Vagina (tissue), 2 donors: Measurements from ENCODE around the gene SPPL2C. TPM values are rescaled to one million over a fixed set of nuclear protein-coding genes. Genes with fewer than 3 reads are reported as not detected.

Experiments used
- DNase-seq, 2 donors: peaks; one replicate each; pipeline ENCODE4 v3.0.0-alpha.2; 2017; ENCODE audit errors: extremely low spot score in 2 of 2
- H3K27ac ChIP-seq: fragments of 200-600 bp; sonication (generic); one replicate; pipeline ENCODE4 v1.5.1; 2019
- H3K27me3 ChIP-seq: fragments of 200-600 bp; sonication (generic); one replicate; pipeline ENCODE4 v1.5.1; 2019
- H3K36me3 ChIP-seq, 2 donors: fragments of 200-600 bp; sonication (generic); one replicate each; pipeline ENCODE4 v1.5.1; 2017 to 2019
- H3K4me1 ChIP-seq: fragments of 200-600 bp; sonication (generic); one replicate; pipeline ENCODE4 v1.5.1; 2019
- H3K4me3 ChIP-seq, 2 donors: fragments of 200-600 bp; sonication (generic); 1 replicate in 1 of 2; 2 replicates in 1 of 2; pipeline ENCODE4 v1.5.1; 2016 to 2019
- H3K9me3 ChIP-seq: fragments of 200-600 bp; sonication (generic); one replicate; pipeline ENCODE4 v1.5.1; 2019
- POLR2A ChIP-seq, 2 donors: fragments of 450-650 bp; IDR thresholded peaks; one replicate each; pipeline ENCODE4 v1.6.1; 2017; ENCODE audit warnings: antibody characterized with exemption in 2 of 2, mild to moderate bottlenecking in 2 of 2, moderate library complexity in 2 of 2
- POLR2AphosphoS5 ChIP-seq, 2 donors: sonication (generic); formaldehyde crosslinking; IDR thresholded peaks; one replicate each; pipeline ENCODE4 v1.9.0; 2017; ENCODE audit warnings: antibody characterized with exemption in 2 of 2, mild to moderate bottlenecking in 2 of 2, low read depth in 1 of 2; ENCODE audit not compliant: insufficient read depth in 1 of 2
- intact Hi-C: fragments of 100-400 bp; cut with DNase I; formaldehyde crosslinking; loops from one replicate; pipeline ENCODE4 v1.15.1; 2023
- total RNA-seq: library from RNA; depleted of rRNA; stranded (reverse); fragments of >200 nt; gene quantifications from one replicate; pipeline ENCODE4 v1.2.3, GENCODE V29; 2016
- TF ChIP-seq, protein P1 (sequence below), 3 experiments: fragments of 450-650 bp in 2 of 3; fragments of 200-600 bp in 1 of 3; sonication (generic) in 1 of 3; IDR thresholded peaks; one replicate each; pipeline ENCODE4 v1.5.1; 2017 to 2019; ENCODE audit warnings: antibody characterized with exemption in 3 of 3, mild to moderate bottlenecking in 2 of 3, moderate library complexity in 2 of 3

SPPL2C gene
- total RNA-seq, 1 donor from 2014 or later, result not detected

DNA sequence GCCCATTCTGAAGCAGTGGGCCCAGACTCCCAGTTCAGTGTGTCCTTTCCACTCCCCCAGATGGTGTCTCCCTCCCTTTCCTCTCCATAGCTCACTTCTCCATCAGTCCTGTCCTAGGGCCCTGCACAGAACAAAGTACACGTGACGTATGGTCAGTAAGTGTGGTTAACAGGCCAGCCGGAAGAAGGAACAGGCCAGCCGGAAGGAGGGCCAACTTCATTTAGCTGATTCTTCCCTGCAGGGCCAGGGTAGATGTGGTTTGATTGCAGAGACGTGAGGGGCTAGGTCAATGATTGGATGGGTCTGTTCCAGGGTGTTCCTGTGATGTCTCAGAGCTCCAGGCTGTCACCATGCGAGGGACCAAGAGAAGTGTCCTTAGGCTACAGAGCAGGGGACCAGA, 28.9 kb upstream of the SPPL2C start:
- DNase-seq, result no peak
- Histone ChIP-seq H3K36me3 (no peaks in the 10 kb centered on the region), H3K9me3 (no peaks in the 10 kb centered on the region), H3K27me3 (no peaks in the 10 kb centered on the region), H3K27ac (no peak overlapping the region), H3K4me3 (no peak overlapping the region), H3K4me1 (no peaks in the 10 kb centered on the region)
- TF ChIP-seq, protein P1, sequence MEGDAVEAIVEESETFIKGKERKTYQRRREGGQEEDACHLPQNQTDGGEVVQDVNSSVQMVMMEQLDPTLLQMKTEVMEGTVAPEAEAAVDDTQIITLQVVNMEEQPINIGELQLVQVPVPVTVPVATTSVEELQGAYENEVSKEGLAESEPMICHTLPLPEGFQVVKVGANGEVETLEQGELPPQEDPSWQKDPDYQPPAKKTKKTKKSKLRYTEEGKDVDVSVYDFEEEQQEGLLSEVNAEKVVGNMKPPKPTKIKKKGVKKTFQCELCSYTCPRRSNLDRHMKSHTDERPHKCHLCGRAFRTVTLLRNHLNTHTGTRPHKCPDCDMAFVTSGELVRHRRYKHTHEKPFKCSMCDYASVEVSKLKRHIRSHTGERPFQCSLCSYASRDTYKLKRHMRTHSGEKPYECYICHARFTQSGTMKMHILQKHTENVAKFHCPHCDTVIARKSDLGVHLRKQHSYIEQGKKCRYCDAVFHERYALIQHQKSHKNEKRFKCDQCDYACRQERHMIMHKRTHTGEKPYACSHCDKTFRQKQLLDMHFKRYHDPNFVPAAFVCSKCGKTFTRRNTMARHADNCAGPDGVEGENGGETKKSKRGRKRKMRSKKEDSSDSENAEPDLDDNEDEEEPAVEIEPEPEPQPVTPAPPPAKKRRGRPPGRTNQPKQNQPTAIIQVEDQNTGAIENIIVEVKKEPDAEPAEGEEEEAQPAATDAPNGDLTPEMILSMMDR (IDR thresholded peaks at IDR 0.05), result no peak
- no peak for TF ChIP-seq POLR2A (IDR thresholded peaks at IDR 0.05)
- TF ChIP-seq POLR2AphosphoS5 (IDR thresholded peaks at IDR 0.05; ENCODE audit: insufficient read depth in 1 of 2, low read depth in 1 of 2), result no peak
- intact Hi-C loops, result no loop called here

DNA sequence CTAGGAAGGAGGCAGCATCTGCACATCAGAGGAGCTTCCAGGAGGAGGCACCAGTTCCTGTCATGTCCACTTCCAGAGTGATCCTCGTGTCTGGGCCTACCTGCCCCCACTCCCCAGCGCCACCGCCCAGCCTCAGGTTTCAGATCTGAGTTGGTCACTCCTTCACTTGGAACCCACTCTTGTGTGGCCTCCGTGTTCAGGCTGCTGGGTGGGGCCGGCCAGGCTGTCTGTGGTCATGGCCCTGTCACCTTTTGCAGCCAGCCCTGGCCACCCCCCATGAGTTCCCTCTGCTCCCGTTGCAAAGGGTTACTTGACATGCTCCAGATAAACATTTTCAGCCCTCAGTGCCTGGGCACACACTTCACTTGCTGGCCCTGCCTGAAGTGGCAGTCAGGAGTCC, 26.6 kb upstream of the SPPL2C start:
- intact Hi-C loops, result no loop called here
- Histone ChIP-seq H3K36me3 (no peaks in the 10 kb centered on the region), H3K9me3 (no peaks in the 10 kb centered on the region), H3K4me1 (no peaks in the 10 kb centered on the region), H3K4me3 (no peak overlapping the region), H3K27me3 (no peaks in the 10 kb centered on the region), H3K27ac (no peak overlapping the region)
- TF ChIP-seq, protein P1 (IDR thresholded peaks at IDR 0.05), result no peak
- TF ChIP-seq POLR2AphosphoS5 (IDR thresholded peaks at IDR 0.05; ENCODE audit: insufficient read depth in 1 of 2, low read depth in 1 of 2), result no peak
- TF ChIP-seq POLR2A (IDR thresholded peaks at IDR 0.05), result no peak
- DNase-seq, result no peak

DNA sequence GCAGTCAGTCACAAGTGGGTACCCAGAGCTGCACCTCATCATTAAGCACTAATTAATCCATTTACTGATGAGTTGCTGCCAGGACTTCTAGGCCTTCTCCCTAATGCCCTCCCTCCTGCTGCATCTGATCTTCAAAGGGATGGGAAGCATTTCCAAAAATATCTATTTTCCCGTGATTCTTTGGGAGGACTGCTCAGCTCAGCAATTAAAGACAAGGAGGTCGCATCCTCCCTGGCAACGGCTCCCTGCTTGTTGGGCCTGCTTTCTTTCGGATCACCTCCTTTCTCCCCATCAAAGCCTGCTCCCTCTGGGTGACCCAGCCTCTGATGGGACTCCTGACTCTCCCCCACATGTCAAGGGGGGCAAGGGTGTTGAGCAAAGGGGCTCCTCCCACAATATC, 26.0 kb upstream of the SPPL2C start:
- TF ChIP-seq POLR2AphosphoS5 (IDR thresholded peaks at IDR 0.05; ENCODE audit: insufficient read depth in 1 of 2, low read depth in 1 of 2) (no peak), POLR2A (IDR thresholded peaks at IDR 0.05) (no peak)
- TF ChIP-seq, protein P1 (IDR thresholded peaks at IDR 0.05), result no peak
- H3K27ac ChIP-seq, result no peak overlapping the region
- intact Hi-C loops, result no loop called here

DNA sequence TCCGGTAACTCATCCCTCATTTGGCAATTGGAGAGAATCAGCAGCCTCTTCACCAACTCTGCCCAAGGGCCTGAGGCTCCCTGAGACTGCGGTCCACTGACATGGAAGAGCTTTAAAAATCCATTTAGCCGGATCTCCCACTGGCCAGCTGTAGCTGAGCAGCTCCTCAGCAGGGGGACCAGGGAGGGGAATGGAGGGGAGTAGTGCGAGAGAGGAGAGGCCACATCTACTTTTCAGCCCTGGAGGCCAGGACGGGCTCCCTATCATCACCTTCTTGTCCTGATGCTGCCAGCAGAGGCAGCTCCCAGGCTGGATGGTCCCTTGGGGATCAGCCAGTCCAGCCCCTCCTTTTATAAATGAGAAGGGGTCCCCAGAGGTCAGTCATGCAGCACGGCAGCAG, 25.0 kb upstream of the SPPL2C start:
- no peak for DNase-seq
- Histone ChIP-seq H3K27ac (no peak overlapping the region), H3K4me1 (no peaks in the 10 kb centered on the region), H3K4me3 (no peak overlapping the region), H3K36me3 (no peaks in the 10 kb centered on the region), H3K9me3 (no peaks in the 10 kb centered on the region), H3K27me3 (no peaks in the 10 kb centered on the region)
- no peak for TF ChIP-seq POLR2A (IDR thresholded peaks at IDR 0.05)
- TF ChIP-seq, protein P1 (IDR thresholded peaks at IDR 0.05), result no peak
- no peak for TF ChIP-seq POLR2AphosphoS5 (IDR thresholded peaks at IDR 0.05; ENCODE audit: insufficient read depth in 1 of 2, low read depth in 1 of 2)
- intact Hi-C loops, result no loop called here

More for the DNA sequence above, 26.0 kb upstream of the SPPL2C start:
- no peaks in the 10 kb centered on the region for H3K36me3 ChIP-seq
- no peaks in the 10 kb centered on the region for H3K9me3 ChIP-seq
- H3K4me3 ChIP-seq, result no peak overlapping the region
- no peaks in the 10 kb centered on the region for H3K27me3 ChIP-seq
- no peaks in the 10 kb centered on the region for H3K4me1 ChIP-seq
- DNase-seq, result no peak

DNA sequence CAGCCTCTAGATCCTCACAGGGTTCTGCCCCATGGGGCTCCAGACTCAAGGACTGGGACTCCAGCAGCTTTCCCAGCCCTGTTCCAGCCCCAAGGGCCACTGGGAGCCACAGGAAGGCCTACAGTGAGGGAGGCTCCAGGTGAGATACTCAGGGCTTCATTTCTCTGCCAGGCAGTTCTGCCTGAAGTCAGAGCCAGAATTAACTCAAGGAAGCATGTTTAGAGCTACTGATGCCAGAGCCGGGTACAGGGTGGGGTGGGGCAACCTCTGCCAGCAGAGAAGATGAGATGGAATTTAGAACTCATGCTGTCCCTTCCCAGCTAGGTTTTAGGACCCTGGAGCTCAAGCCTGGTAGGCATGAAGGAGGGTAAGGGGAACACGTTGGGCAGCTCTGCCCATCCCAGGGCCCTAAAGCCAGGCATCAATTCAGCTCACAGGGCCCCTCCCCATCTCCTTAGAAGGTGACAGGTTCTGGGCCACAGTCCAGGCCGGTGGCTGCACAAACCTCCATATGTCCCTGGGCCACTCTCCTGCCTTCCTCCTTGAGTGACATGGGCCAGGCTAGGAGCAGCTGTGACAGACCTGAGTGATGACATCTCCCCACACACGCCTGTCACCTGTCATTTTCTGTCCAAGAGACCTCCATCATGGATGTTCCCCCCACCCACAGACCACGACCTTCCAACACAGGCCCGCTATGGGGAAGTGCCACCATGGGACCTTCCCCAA, 24.5 kb upstream of the SPPL2C start:
- intact Hi-C loops, result no loop called here

More for the DNA sequence above, 24.5 kb upstream of the SPPL2C start:
- no peak for DNase-seq
- no peaks in the 10 kb centered on the region for H3K9me3 ChIP-seq
- H3K27ac ChIP-seq, result no peak overlapping the region
- no peak for TF ChIP-seq POLR2AphosphoS5 (IDR thresholded peaks at IDR 0.05; ENCODE audit: insufficient read depth in 1 of 2, low read depth in 1 of 2)
- TF ChIP-seq, protein P1 (IDR thresholded peaks at IDR 0.05), result no peak
- TF ChIP-seq POLR2A (IDR thresholded peaks at IDR 0.05), result no peak
- no peak overlapping the region for H3K4me3 ChIP-seq
- no peaks in the 10 kb centered on the region for H3K27me3 ChIP-seq
- no peaks in the 10 kb centered on the region for H3K4me1 ChIP-seq
- H3K36me3 ChIP-seq, result no peaks in the 10 kb centered on the region
